Measurements from ENCODE around the gene GPATCH4. TPM values are rescaled to one million over a fixed set of nuclear protein-coding genes. Genes with fewer than 3 reads are reported as not detected.
A peak's percentile ranks its signal among the peaks of the same experiment; 100 is the strongest.

GPATCH4 gene
- total RNA-seq, 1 donor from 2014 or later = 29.4 TPM

DNA sequence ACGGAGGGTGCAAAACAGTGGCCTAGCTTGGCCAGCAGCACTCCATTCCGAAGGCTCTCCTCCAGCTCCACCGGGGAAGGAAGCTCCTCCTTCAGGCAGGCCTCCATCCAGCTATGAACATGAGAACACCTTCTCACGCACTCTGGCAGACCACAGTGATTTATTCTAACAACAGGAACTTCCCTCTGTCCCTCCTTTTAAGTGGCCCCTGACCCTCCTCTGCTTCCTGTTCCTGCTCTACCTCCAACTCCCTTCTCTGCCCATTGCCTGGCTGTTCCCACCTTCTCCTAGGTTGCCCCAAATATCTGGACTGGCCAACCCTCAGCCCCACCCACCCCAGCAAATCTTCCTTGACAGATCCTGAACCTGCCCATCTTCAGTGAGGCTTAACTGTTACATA is 34.8 kb downstream of the GPATCH4 start:
- intact Hi-C loops (cut with DNase I) = no loop called here
- Histone ChIP-seq H3K4me3 (no peak overlapping the region), H3K36me3 (no peaks in the 10 kb centered on the region), H3K27me3 (no peaks in the 10 kb centered on the region), H3K27ac (no peak overlapping the region), H3K4me1 (no peaks in the 10 kb centered on the region), H3K9me3 (no peaks in the 10 kb centered on the region)
- DNase-seq (ENCODE audit: low spot score in 2 of 2) = no peak
- TF ChIP-seq, protein P1, sequence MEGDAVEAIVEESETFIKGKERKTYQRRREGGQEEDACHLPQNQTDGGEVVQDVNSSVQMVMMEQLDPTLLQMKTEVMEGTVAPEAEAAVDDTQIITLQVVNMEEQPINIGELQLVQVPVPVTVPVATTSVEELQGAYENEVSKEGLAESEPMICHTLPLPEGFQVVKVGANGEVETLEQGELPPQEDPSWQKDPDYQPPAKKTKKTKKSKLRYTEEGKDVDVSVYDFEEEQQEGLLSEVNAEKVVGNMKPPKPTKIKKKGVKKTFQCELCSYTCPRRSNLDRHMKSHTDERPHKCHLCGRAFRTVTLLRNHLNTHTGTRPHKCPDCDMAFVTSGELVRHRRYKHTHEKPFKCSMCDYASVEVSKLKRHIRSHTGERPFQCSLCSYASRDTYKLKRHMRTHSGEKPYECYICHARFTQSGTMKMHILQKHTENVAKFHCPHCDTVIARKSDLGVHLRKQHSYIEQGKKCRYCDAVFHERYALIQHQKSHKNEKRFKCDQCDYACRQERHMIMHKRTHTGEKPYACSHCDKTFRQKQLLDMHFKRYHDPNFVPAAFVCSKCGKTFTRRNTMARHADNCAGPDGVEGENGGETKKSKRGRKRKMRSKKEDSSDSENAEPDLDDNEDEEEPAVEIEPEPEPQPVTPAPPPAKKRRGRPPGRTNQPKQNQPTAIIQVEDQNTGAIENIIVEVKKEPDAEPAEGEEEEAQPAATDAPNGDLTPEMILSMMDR (IDR thresholded peaks at IDR 0.05) = no peak

DNA sequence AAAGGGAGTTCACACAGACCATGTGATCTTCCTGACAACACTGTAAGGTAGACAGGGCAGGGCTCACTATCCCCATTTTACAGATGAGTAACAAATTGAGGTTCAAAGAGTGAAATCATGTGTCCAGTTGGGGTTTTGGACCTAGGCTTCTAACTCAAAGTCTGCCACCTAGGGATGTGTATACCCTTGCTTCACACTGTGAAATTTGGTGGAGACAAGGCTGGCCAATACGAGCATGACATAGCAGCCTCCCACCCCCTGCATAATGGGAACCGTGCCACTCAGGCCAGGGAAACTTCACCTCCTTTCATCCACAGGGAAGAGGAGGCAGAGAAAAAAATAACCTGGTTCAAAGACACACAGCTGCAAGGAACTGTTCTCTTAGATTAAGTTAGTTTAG is 35.8 kb downstream of the GPATCH4 start:
- no peak for DNase-seq (ENCODE audit: low spot score in 2 of 2)
- TF ChIP-seq, protein P1 (IDR thresholded peaks at IDR 0.05) = no peak
- intact Hi-C loops (cut with DNase I) = no loop called here

DNA sequence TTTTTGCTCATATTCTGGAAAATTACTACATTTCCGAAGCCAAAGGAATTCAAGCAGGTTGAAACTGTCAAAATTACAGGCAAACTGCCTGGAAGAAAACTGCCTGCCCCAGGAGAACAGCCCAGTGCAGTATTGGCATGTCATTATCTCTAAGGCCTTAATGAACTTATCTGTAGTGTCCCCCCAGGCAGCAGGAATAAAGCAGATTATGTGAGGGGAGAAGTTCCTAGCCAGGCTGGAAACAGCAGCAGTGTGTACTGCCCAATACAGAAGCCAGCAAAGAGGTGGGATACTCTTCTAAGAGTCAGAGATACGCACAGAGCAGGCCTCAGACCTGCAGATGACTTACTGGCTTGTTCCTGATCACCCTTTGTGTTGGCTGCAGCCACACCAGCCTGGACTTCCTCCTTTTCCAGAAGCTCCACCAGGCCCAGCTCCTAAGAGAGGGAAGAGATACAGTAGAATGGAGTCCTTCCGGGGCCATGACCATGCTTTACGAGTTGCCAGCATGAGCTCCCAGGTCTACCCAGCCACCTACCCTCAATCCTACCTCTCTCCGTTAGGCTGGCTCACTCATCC is 40.6 kb downstream of the GPATCH4 start:
- H3K4me1 ChIP-seq = no peaks in the 10 kb centered on the region
- H3K36me3 ChIP-seq = no peaks in the 10 kb centered on the region
- H3K4me3 ChIP-seq = no peak overlapping the region
- H3K27ac ChIP-seq = no peak overlapping the region
- TF ChIP-seq, protein P1 (IDR thresholded peaks at IDR 0.05) = no peak
- H3K27me3 ChIP-seq = no peaks in the 10 kb centered on the region
- H3K9me3 ChIP-seq = no peaks in the 10 kb centered on the region
- intact Hi-C loops (cut with DNase I) = loop anchor here (5.0 kb wide), 1 partner anchor 38 kb away; no protein-coding TSS in a partner anchor
- peak in 1 of 2 donors; percentile 45 for DNase-seq (ENCODE audit: low spot score in 2 of 2)

More for the DNA sequence above, 35.8 kb downstream of the GPATCH4 start:
- no peaks in the 10 kb centered on the region for H3K9me3 ChIP-seq
- no peak overlapping the region for H3K4me3 ChIP-seq
- H3K4me1 ChIP-seq = no peaks in the 10 kb centered on the region
- H3K36me3 ChIP-seq = no peaks in the 10 kb centered on the region
- no peaks in the 10 kb centered on the region for H3K27me3 ChIP-seq
- no peak overlapping the region for H3K27ac ChIP-seq

DNA sequence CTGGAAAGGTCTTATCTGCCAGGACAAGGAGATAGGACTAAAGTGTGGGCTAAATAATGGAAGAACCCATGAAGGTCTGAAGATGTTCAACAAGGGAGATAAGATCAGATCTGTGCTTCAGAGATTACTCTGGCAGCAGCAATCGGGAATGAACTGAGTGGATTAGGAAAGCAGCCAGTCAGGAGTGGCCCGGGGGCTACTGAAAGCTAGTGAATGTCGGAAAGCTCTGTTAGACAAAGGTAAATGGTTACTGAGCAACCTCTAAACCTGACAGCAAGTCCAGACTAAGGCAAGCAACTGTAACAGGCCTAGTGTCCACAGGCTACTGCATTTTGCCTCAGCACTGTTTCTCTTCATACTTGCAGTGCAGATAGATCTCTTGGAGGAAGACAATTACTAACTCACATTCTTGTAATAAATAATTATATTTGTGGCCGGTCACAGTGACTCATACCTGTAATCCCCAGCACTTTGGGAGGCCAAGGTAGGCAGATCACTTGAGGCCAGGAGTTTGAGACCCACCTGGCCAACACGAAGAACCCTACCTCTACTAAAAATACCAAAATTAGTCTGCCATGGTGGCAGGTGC is 41.4 kb downstream of the GPATCH4 start:
- TF ChIP-seq, protein P1 (IDR thresholded peaks at IDR 0.05) = no peak

DNA sequence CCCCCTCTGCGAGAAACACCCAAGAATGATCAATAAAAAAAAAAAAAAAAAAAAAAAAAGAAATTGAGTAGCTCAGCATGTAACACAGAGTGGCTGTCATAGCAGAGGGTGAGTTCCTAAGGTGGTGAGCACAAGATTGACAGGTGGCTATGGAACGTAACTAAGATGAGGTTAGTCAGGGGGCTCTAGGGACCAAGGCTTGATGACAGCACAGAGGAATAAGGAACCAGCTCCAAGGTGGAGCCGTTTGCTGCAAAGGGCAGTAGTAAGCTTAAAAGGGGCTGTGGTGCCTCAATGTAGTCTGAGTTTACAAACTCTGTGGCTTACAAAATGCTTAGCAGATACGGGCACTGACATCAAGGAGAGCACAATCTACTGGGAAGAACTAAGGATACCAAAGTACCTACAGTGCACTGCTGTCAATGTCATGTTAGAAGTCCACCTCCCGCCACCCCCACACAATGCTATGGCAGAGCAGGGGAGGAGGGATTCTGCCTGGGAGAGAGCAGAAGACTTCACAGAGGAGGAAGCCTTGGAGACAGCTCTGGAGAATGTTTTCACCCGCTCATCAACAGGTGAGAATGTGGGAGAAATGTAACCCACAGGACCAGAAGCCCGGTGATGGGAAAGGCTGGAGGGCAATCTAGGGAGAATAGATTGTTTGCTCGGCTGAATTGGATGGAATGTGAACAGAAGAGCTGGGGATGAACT is 42.0 kb downstream of the GPATCH4 start:
- DNase-seq (ENCODE audit: low spot score in 2 of 2) = no peak
- Histone ChIP-seq H3K9me3 (no peaks in the 10 kb centered on the region), H3K36me3 (no peaks in the 10 kb centered on the region), H3K27ac (no peak overlapping the region), H3K27me3 (no peaks in the 10 kb centered on the region), H3K4me3 (no peak overlapping the region), H3K4me1 (no peaks in the 10 kb centered on the region)
- intact Hi-C loops (cut with DNase I) = no loop called here
- TF ChIP-seq, protein P1 (IDR thresholded peaks at IDR 0.05) = no peak

More for the DNA sequence above, 41.4 kb downstream of the GPATCH4 start:
- no peaks in the 10 kb centered on the region for H3K4me1 ChIP-seq
- no peaks in the 10 kb centered on the region for H3K36me3 ChIP-seq
- H3K4me3 ChIP-seq = no peak overlapping the region
- H3K27me3 ChIP-seq = no peaks in the 10 kb centered on the region
- DNase-seq (ENCODE audit: low spot score in 2 of 2) = peak in 1 of 2 donors; percentile 19
- no peaks in the 10 kb centered on the region for H3K9me3 ChIP-seq
- intact Hi-C loops (cut with DNase I) = loop anchor here (5.0 kb wide), 1 partner anchor 38 kb away; no protein-coding TSS in a partner anchor
- no peak overlapping the region for H3K27ac ChIP-seq
